Liver (tissue), 9 donors: ENCODE measurements around the gene SPTB. TPM values are rescaled to one million over a fixed set of nuclear protein-coding genes. Genes with fewer than 3 reads are reported as not detected.

Experiments
- DNase-seq: peaks from one replicate; pipeline ENCODE4 v3.0.0-alpha.2; 2017; ENCODE audit warnings: low spot score
- H3K27ac ChIP-seq, 2 donors: one replicate each; pipeline ENCODE4 v1.7.0; 2013; ENCODE audit warnings: inconsistent platforms in 2 of 2, low read length in 2 of 2, control low read depth in 1 of 2, low read depth in 1 of 2, mild to moderate bottlenecking in 1 of 2
- H3K27me3 ChIP-seq, 4 donors: one replicate each; pipeline versions ENCODE4 v1.6.1 to v1.7.0; 2013; ENCODE audit warnings: low read length in 3 of 4, inconsistent platforms in 1 of 4, mild to moderate bottlenecking in 1 of 4, moderate library complexity in 1 of 4; ENCODE audit not compliant: control insufficient read depth in 4 of 4, insufficient read depth in 4 of 4
- H3K36me3 ChIP-seq, 4 donors: one replicate each; pipeline versions ENCODE4 v1.6.1 to v1.7.0; 2013; ENCODE audit warnings: low read length in 3 of 4, mild to moderate bottlenecking in 3 of 4, low read depth in 1 of 4, moderate library complexity in 1 of 4; ENCODE audit not compliant: control insufficient read depth in 4 of 4, insufficient read depth in 3 of 4
- H3K4me1 ChIP-seq, 4 donors: one replicate each; pipeline versions ENCODE4 v1.6.1 to v1.7.0; 2013; ENCODE audit warnings: low read length in 3 of 4, mild to moderate bottlenecking in 3 of 4, moderate library complexity in 1 of 4; ENCODE audit not compliant: control insufficient read depth in 4 of 4, insufficient read depth in 4 of 4
- H3K4me3 ChIP-seq, 3 donors: one replicate each; pipeline versions ENCODE4 v1.6.1 to v1.7.0; 2013; ENCODE audit warnings: low read length in 3 of 3, control low read depth in 1 of 3, low read depth in 1 of 3, mild to moderate bottlenecking in 1 of 3
- H3K9ac ChIP-seq, 2 donors: one replicate each; pipeline ENCODE4 v1.7.0; 2013; ENCODE audit warnings: low read length in 2 of 2, mild to moderate bottlenecking in 2 of 2, moderate library complexity in 2 of 2, control low read depth in 1 of 2, low read depth in 1 of 2
- H3K9me3 ChIP-seq, 4 donors: one replicate each; pipeline versions ENCODE4 v1.6.1 to v1.7.0; 2013; ENCODE audit warnings: low read length in 3 of 4; ENCODE audit not compliant: control insufficient read depth in 4 of 4
- ATF3 ChIP-seq: IDR thresholded peaks from 2 replicates; pipeline ENCODE4 v1.6.1; 2016; ENCODE audit warnings: antibody characterized with exemption
- FOXA1 ChIP-seq: IDR thresholded peaks from 2 replicates; pipeline ENCODE4 v1.6.1; 2016; ENCODE audit warnings: antibody characterized with exemption
- FOXA2 ChIP-seq: IDR thresholded peaks from 2 replicates; pipeline ENCODE4 v1.6.1; 2016; ENCODE audit warnings: antibody characterized with exemption
- GABPA ChIP-seq, 2 donors: IDR thresholded peaks in 1 of 2; conservative IDR thresholded peaks in 1 of 2; 2 replicates each; pipeline ENCODE4 v1.6.1; 2016; ENCODE audit warnings: antibody characterized with exemption in 2 of 2, mild to moderate bottlenecking in 1 of 2, moderate library complexity in 1 of 2
- JUND ChIP-seq, 2 donors: IDR thresholded peaks; 2 replicates each; pipeline ENCODE4 v1.6.1; 2016; ENCODE audit warnings: antibody characterized with exemption in 2 of 2
- RAD21 ChIP-seq, 2 donors: IDR thresholded peaks; 2 replicates each; pipeline ENCODE4 v1.6.1; 2016; ENCODE audit warnings: antibody characterized with exemption in 2 of 2, mild to moderate bottlenecking in 2 of 2
- RXRA ChIP-seq, 2 donors: IDR thresholded peaks; 2 replicates each; pipeline ENCODE4 v1.6.1; 2017 to 2018; ENCODE audit warnings: antibody characterized with exemption in 2 of 2, mild to moderate bottlenecking in 1 of 2
- SP1 ChIP-seq: IDR thresholded peaks from 2 replicates; pipeline ENCODE4 v1.6.1; 2018; ENCODE audit warnings: antibody characterized with exemption, mild to moderate bottlenecking
- TAF1 ChIP-seq: conservative IDR thresholded peaks from 2 replicates; pipeline ENCODE4 v1.6.1; 2016; ENCODE audit warnings: antibody characterized with exemption, mild to moderate bottlenecking
- YY1 ChIP-seq: IDR thresholded peaks from 2 replicates; pipeline ENCODE4 v1.6.1; 2016; ENCODE audit warnings: antibody characterized with exemption, mild to moderate bottlenecking
- WGBS: extraction: QIAGEN DNeasy Blood & Tissue Kit; methylation state at CpG from one replicate; pipeline ENCODE4 v1.1.7; 2013; 5-methylcytosine and 5-hydroxymethylcytosine counted together
- polyA plus RNA-seq, 2 donors: library from polyadenylated mRNA; stranded (reverse) in 1 of 2; unstranded in 1 of 2; fragments of 200-250 nt in 1 of 2; fragments of >200 nt in 1 of 2; fragmentation: Nextera tagmentation in 1 of 2; extraction: Ambion mirVana in 1 of 2; gene quantifications; one replicate each; pipeline versions ENCODE4 v1.2.1 to v1.2.3, GENCODE V29; 2013 to 2015
- total RNA-seq, 2 donors: library from RNA; depleted of rRNA; stranded (reverse); fragments of >200 nt; gene quantifications; one replicate each; pipeline ENCODE4 v1.2.3, GENCODE V29; 2014
- TF ChIP-seq, protein P1 (sequence below): fragments of 150-350 bp; IDR thresholded peaks from 2 replicates; pipeline ENCODE4 v1.5.1; 2017; ENCODE audit warnings: improper control_type of control experiment, low read depth, low read length; ENCODE audit not compliant: missing input control
- TF ChIP-seq, protein P2 (sequence below): IDR thresholded peaks from 2 replicates; pipeline ENCODE4 v1.6.1; 2016; ENCODE audit warnings: antibody characterized with exemption
- TF ChIP-seq, protein P3 (sequence below): IDR thresholded peaks from 2 replicates; pipeline ENCODE4 v1.6.1; 2016; ENCODE audit warnings: antibody characterized with exemption, mild to moderate bottlenecking
- TF ChIP-seq, protein P4 (sequence below): IDR thresholded peaks from 2 replicates; pipeline ENCODE4 v1.6.1; 2016; ENCODE audit warnings: antibody characterized with exemption
- donor health status: healthy.
- donor health status: healthy.
- donor health status: healthy.
- donor health status: healthy.
- donor health status: healthy.

Gene SPTB
- total and polyA plus RNA-seq, 4 donors = 0.12 to 332 (median 0.26) TPM

- DNase-seq = no peak
- H3K9me3 ChIP-seq = no peaks in the 10 kb centered on the region
- no peak overlapping the region for H3K4me3 ChIP-seq
- H3K27me3 ChIP-seq = no peaks in the 10 kb centered on the region
- H3K36me3 ChIP-seq = no peaks in the 10 kb centered on the region
- WGBS = 44% methylated on average over 2 of the region's 2 CpGs
- TF ChIP-seq RAD21 (IDR thresholded peaks at IDR 0.05) = peak; percentile 89 to 91
- TF ChIP-seq FOXA1 = no peak
- TF ChIP-seq, protein P1, sequence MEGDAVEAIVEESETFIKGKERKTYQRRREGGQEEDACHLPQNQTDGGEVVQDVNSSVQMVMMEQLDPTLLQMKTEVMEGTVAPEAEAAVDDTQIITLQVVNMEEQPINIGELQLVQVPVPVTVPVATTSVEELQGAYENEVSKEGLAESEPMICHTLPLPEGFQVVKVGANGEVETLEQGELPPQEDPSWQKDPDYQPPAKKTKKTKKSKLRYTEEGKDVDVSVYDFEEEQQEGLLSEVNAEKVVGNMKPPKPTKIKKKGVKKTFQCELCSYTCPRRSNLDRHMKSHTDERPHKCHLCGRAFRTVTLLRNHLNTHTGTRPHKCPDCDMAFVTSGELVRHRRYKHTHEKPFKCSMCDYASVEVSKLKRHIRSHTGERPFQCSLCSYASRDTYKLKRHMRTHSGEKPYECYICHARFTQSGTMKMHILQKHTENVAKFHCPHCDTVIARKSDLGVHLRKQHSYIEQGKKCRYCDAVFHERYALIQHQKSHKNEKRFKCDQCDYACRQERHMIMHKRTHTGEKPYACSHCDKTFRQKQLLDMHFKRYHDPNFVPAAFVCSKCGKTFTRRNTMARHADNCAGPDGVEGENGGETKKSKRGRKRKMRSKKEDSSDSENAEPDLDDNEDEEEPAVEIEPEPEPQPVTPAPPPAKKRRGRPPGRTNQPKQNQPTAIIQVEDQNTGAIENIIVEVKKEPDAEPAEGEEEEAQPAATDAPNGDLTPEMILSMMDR = peak; percentile 69
- no peak overlapping the region for H3K9ac ChIP-seq
- no peak overlapping the region for H3K27ac ChIP-seq
- H3K4me1 ChIP-seq = peaks cover 0 to 5% (median 2%) of the 10 kb centered on the region in 4 donors
Measured at GRCh38 chr14:64891839-64892375, 12.2 kb upstream of the SPTB start.

DNA sequence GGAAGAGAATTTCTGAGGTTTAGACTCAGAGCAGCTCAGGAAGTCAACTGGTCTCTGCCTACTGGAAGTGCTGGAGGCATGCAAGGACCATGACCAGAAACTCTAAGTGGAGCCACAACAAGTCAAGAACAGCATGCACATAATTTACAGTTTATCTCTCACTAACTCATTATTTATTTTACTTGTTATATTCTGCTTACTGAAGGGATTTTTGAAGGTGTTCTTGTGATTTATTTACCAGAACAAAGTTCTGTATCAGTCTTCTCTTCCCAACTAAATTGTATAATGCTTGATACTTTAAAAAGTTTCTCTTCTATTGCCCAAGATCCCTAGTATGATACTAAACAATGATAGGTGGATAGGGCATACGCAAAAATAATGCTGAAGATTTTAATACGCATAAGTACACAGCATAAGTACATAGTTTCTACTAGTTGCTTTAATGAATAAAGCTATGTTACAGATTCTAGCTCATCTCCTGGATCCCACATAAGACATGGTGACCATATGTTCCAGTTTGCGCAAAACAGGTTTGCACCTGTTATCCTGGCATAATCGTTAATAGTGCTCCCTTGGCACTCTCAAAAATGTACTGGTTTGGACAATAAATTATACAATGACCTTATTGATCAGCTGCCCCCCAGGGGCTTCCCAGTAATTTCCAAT is 11.6 kb upstream of the SPTB start:
- Histone ChIP-seq H3K9me3 (no peaks in the 10 kb centered on the region), H3K36me3 (no peaks in the 10 kb centered on the region), H3K27me3 (no peaks in the 10 kb centered on the region), H3K9ac (no peak overlapping the region), H3K27ac (no peak overlapping the region), H3K4me3 (no peak overlapping the region), H3K4me1 (peaks cover 0 to 5% (median 2%) of the 10 kb centered on the region in 4 donors)
- DNase-seq = no peak
- WGBS = 81% methylated on average over 4 of the region's 4 CpGs
- TF ChIP-seq, protein P2, sequence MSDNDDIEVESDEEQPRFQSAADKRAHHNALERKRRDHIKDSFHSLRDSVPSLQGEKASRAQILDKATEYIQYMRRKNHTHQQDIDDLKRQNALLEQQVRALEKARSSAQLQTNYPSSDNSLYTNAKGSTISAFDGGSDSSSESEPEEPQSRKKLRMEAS = no peak
- TF ChIP-seq RAD21 (IDR thresholded peaks at IDR 0.05) (no peak), RXRA (IDR thresholded peaks at IDR 0.05) (no peak), JUND (IDR thresholded peaks at IDR 0.05) (no peak), TAF1 (no peak), YY1 (no peak), FOXA2 (no peak), SP1 (no peak), FOXA1 (no peak), GABPA (IDR thresholded peaks at IDR 0.05 in 1 of 2, conservative IDR thresholded peaks at IDR 0.05 in 1 of 2) (no peak), ATF3 (no peak)
- TF ChIP-seq, protein P1 = no peak
- TF ChIP-seq, protein P3, sequence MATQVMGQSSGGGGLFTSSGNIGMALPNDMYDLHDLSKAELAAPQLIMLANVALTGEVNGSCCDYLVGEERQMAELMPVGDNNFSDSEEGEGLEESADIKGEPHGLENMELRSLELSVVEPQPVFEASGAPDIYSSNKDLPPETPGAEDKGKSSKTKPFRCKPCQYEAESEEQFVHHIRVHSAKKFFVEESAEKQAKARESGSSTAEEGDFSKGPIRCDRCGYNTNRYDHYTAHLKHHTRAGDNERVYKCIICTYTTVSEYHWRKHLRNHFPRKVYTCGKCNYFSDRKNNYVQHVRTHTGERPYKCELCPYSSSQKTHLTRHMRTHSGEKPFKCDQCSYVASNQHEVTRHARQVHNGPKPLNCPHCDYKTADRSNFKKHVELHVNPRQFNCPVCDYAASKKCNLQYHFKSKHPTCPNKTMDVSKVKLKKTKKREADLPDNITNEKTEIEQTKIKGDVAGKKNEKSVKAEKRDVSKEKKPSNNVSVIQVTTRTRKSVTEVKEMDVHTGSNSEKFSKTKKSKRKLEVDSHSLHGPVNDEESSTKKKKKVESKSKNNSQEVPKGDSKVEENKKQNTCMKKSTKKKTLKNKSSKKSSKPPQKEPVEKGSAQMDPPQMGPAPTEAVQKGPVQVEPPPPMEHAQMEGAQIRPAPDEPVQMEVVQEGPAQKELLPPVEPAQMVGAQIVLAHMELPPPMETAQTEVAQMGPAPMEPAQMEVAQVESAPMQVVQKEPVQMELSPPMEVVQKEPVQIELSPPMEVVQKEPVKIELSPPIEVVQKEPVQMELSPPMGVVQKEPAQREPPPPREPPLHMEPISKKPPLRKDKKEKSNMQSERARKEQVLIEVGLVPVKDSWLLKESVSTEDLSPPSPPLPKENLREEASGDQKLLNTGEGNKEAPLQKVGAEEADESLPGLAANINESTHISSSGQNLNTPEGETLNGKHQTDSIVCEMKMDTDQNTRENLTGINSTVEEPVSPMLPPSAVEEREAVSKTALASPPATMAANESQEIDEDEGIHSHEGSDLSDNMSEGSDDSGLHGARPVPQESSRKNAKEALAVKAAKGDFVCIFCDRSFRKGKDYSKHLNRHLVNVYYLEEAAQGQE = no peak
- TF ChIP-seq, protein P4, sequence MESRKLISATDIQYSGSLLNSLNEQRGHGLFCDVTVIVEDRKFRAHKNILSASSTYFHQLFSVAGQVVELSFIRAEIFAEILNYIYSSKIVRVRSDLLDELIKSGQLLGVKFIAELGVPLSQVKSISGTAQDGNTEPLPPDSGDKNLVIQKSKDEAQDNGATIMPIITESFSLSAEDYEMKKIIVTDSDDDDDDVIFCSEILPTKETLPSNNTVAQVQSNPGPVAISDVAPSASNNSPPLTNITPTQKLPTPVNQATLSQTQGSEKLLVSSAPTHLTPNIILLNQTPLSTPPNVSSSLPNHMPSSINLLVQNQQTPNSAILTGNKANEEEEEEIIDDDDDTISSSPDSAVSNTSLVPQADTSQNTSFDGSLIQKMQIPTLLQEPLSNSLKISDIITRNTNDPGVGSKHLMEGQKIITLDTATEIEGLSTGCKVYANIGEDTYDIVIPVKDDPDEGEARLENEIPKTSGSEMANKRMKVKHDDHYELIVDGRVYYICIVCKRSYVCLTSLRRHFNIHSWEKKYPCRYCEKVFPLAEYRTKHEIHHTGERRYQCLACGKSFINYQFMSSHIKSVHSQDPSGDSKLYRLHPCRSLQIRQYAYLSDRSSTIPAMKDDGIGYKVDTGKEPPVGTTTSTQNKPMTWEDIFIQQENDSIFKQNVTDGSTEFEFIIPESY = no peak
